ENCODE results near the gene GP1BB.

GP1BB gene

GRCh38 chr22:19739448-19739895 is 16.1 kb downstream of the GP1BB start:
- TF ChIP-seq FOXM1 (IDR thresholded peaks at IDR 0.05; ENCODE audit: borderline replicate concordance, low read depth) (no peak), YY1 (IDR thresholded peaks at IDR 0.05; ENCODE audit: low read depth) (no peak), TAF1 (IDR thresholded peaks at IDR 0.05; ENCODE audit: low read depth) (no peak), USF1 (IDR thresholded peaks at IDR 0.05) (no peak), RAD21 (IDR thresholded peaks at IDR 0.05; ENCODE audit: low read depth) (no peak)

- no peak for TF ChIP-seq EP300 (IDR thresholded peaks at IDR 0.05; ENCODE audit: borderline replicate concordance)
- TF ChIP-seq TCF12 (IDR thresholded peaks at IDR 0.05; ENCODE audit: low read depth): no peak
- no peak for TF ChIP-seq TEAD4 (IDR thresholded peaks at IDR 0.05)
- TF ChIP-seq RAD21 (IDR thresholded peaks at IDR 0.05; ENCODE audit: low read depth): no peak
- TF ChIP-seq FOXM1 (IDR thresholded peaks at IDR 0.05; ENCODE audit: borderline replicate concordance, low read depth): no peak
- no peak for TF ChIP-seq REST (IDR thresholded peaks at IDR 0.05; ENCODE audit: low read depth)
- no peak for TF ChIP-seq CREB1 (IDR thresholded peaks at IDR 0.05; ENCODE audit: low read depth)
Observed at GRCh38 chr22:19739911-19740449, 16.6 kb downstream of the GP1BB start.

GRCh38 chr22:19740586-19740985 is 17.2 kb downstream of the GP1BB start:
- TF ChIP-seq FOXM1 (IDR thresholded peaks at IDR 0.05; ENCODE audit: borderline replicate concordance, low read depth) (no peak), REST (IDR thresholded peaks at IDR 0.05; ENCODE audit: low read depth) (no peak), TAF1 (IDR thresholded peaks at IDR 0.05; ENCODE audit: low read depth) (no peak)

GRCh38 chr22:19741053-19741452 is 17.7 kb downstream of the GP1BB start:
- TF ChIP-seq RAD21 (IDR thresholded peaks at IDR 0.05; ENCODE audit: low read depth) (no peak), CEBPB (IDR thresholded peaks at IDR 0.05) (no peak), MAX (IDR thresholded peaks at IDR 0.05) (no peak), FOXM1 (IDR thresholded peaks at IDR 0.05; ENCODE audit: borderline replicate concordance, low read depth) (no peak), TAF1 (IDR thresholded peaks at IDR 0.05; ENCODE audit: low read depth) (no peak), REST (IDR thresholded peaks at IDR 0.05; ENCODE audit: low read depth) (no peak), YY1 (IDR thresholded peaks at IDR 0.05; ENCODE audit: low read depth) (no peak), NFIC (IDR thresholded peaks at IDR 0.05) (no peak), CREB1 (IDR thresholded peaks at IDR 0.05; ENCODE audit: low read depth) (no peak), EGR1 (IDR thresholded peaks at IDR 0.05) (no peak), ZBTB7A (IDR thresholded peaks at IDR 0.05; ENCODE audit: low read depth) (no peak), TEAD4 (IDR thresholded peaks at IDR 0.05) (no peak), USF1 (IDR thresholded peaks at IDR 0.05) (no peak), EP300 (IDR thresholded peaks at IDR 0.05; ENCODE audit: borderline replicate concordance) (no peak), TCF12 (IDR thresholded peaks at IDR 0.05; ENCODE audit: low read depth) (no peak)
